ENCODE measurements around the gene ITGBL1. TPM values are rescaled to one million over a fixed set of nuclear protein-coding genes. Genes with fewer than 3 reads are reported as not detected.

ITGBL1 gene
- total and polyA plus RNA-seq, 2 experiments from 2014 or later = 0.29 TPM; not detected in 1

GRCh38 chr13:101611491-101612475 lies 159.3 kb downstream of the ITGBL1 start:
- Histone ChIP-seq H3K4me1 (ENCODE audit: insufficient read depth) (no peaks in the 10 kb centered on the region), H3K9me2 (ENCODE audit: insufficient read depth) (no peaks in the 10 kb centered on the region), H3K4me2 (no peak overlapping the region), H3K27ac (ENCODE audit: low read depth) (no peak overlapping the region), H4K20me1 (replicated peaks; ENCODE audit: insufficient read depth) (no peaks in the 10 kb centered on the region), H3K36me3 (ENCODE audit: insufficient read depth) (no peaks in the 10 kb centered on the region), H2AFZ (no peak overlapping the region), H3K4me3 (no peak overlapping the region), H3K27me3 (ENCODE audit: insufficient read depth) (no peaks in the 10 kb centered on the region), H3K79me2 (replicated peaks; ENCODE audit: insufficient read depth) (no peaks in the 10 kb centered on the region), H3F3A (replicated peaks; ENCODE audit: low read depth) (no peaks in the 10 kb centered on the region)
- Mint-ChIP-seq H3K27ac (no peak overlapping the region), H3K27me3 (ENCODE audit: insufficient read depth, low read depth, poor library complexity) (peaks cover 2% of the 10 kb centered on the region), H3K9me3 (no peaks in the 10 kb centered on the region), H3K4me1 (no peaks in the 10 kb centered on the region), H3K36me3 (ENCODE audit: low read depth) (no peaks in the 10 kb centered on the region), H3K4me3 (no peak overlapping the region)
- no peak for DNase-seq (ENCODE audit: low spot score)
- ATAC-seq = no peak
- no peak for TF ChIP-seq JUNB (IDR thresholded peaks at IDR 0.05; ENCODE audit: unreplicated experiment)
- no peak for TF ChIP-seq ZNF462 (CRISPR knock-in tag; IDR thresholded peaks at IDR 0.05)
- no peak for TF ChIP-seq ZNF331 (CRISPR knock-in tag; IDR thresholded peaks at IDR 0.05; ENCODE audit: low read depth)
- no peak for TF ChIP-seq NANOG (IDR thresholded peaks at IDR 0.05; ENCODE audit: borderline replicate concordance)

GRCh38 chr13:101612735-101613134 lies 160.3 kb downstream of the ITGBL1 start:
- no peak for ATAC-seq
- no peak overlapping the region for H3K4me3 Mint-ChIP-seq
- H3K27me3 ChIP-seq (ENCODE audit: insufficient read depth) = no peaks in the 10 kb centered on the region
- TF ChIP-seq STAT1 (IDR thresholded peaks at IDR 0.05; ENCODE audit: unreplicated experiment) (no peak), ZNF331 (CRISPR knock-in tag; IDR thresholded peaks at IDR 0.05; ENCODE audit: low read depth) (no peak), JUNB (IDR thresholded peaks at IDR 0.05; ENCODE audit: unreplicated experiment) (no peak), ETS1 (IDR thresholded peaks at IDR 0.05) (no peak), POLR2AphosphoS5 (IDR thresholded peaks at IDR 0.05; ENCODE audit: low read depth) (no peak), EZH2phosphoT487 (IDR thresholded peaks at IDR 0.05; ENCODE audit: unreplicated experiment) (no peak), EZH2 (IDR thresholded peaks at IDR 0.05; ENCODE audit: low read depth, unreplicated experiment) (no peak), CTCF (conservative IDR thresholded peaks at IDR 0.05; ENCODE audit: low read depth in 2 of 2) (no peak)

More at GRCh38 chr13:101612735-101613134, 160.3 kb downstream of the ITGBL1 start:
- H3K36me3 ChIP-seq (ENCODE audit: insufficient read depth) = no peaks in the 10 kb centered on the region
- no peaks in the 10 kb centered on the region for H3F3A ChIP-seq (replicated peaks; ENCODE audit: low read depth)
- no peaks in the 10 kb centered on the region for H3K4me1 ChIP-seq (ENCODE audit: insufficient read depth)
- no peaks in the 10 kb centered on the region for H3K9me2 ChIP-seq (ENCODE audit: insufficient read depth)
- no peak overlapping the region for H3K27ac Mint-ChIP-seq
- no peak overlapping the region for H3K27ac ChIP-seq (ENCODE audit: low read depth)
- no peaks in the 10 kb centered on the region for H4K20me1 ChIP-seq (replicated peaks; ENCODE audit: insufficient read depth)
- H3K9me3 Mint-ChIP-seq = no peaks in the 10 kb centered on the region
- H3K4me1 Mint-ChIP-seq = no peaks in the 10 kb centered on the region
- no peak for DNase-seq (ENCODE audit: low spot score)
- peaks cover 2% of the 10 kb centered on the region for H3K27me3 Mint-ChIP-seq (ENCODE audit: insufficient read depth, low read depth, poor library complexity)
- no peaks in the 10 kb centered on the region for H3K36me3 Mint-ChIP-seq (ENCODE audit: low read depth)
- H2AFZ ChIP-seq = no peak overlapping the region
- H3K79me2 ChIP-seq (replicated peaks; ENCODE audit: insufficient read depth) = no peaks in the 10 kb centered on the region
- H3K4me3 ChIP-seq = no peak overlapping the region
- no peak overlapping the region for H3K4me2 ChIP-seq

All from GM23338 (cell line).